ENCODE data around the gene MYO1F. TPM values are rescaled to one million over a fixed set of nuclear protein-coding genes. Genes with fewer than 3 reads are reported as not detected.

The MYO1F gene
- total RNA-seq, 2 donors from 2014 or later = 2.0 to 8.0 TPM

- no peak overlapping the region for H3K4me3 ChIP-seq
- no peaks in the 10 kb centered on the region for H3K9me3 ChIP-seq
- DNase-seq (no peak), ATAC-seq (no peak)
- H3K4me1 ChIP-seq = peaks cover 17% of the 10 kb centered on the region
- H3K36me3 ChIP-seq (replicated peaks in 1 of 2; ENCODE audit: insufficient read depth in 1 of 2, low read depth in 2 of 2) = no peaks in the 10 kb centered on the region
- no peak for TF ChIP-seq CTCF (IDR thresholded peaks at IDR 0.05)
- no peak for TF ChIP-seq POLR2A (IDR thresholded peaks at IDR 0.05)
- intact Hi-C loops (cut with DNase I) = no loop called here
- peak overlapping the region in 1 of 4 donors; percentile 100 for H3K27ac ChIP-seq
- no peaks in the 10 kb centered on the region for H3K27me3 ChIP-seq
- 61 to 75% methylated on average over 9 to 21 of the region's 22 CpGs for WGBS, 2 donors
Observed at GRCh38 chr19:8512115-8512967, 64.9 kb downstream of the MYO1F start.

GRCh38 chr19:8511573-8512101 lies 65.6 kb downstream of the MYO1F start:
- no peaks in the 10 kb centered on the region for H3K36me3 ChIP-seq (replicated peaks in 1 of 2; ENCODE audit: insufficient read depth in 1 of 2, low read depth in 2 of 2)
- no peak for TF ChIP-seq CTCF (IDR thresholded peaks at IDR 0.05)
- TF ChIP-seq POLR2A (IDR thresholded peaks at IDR 0.05) = no peak
- ATAC-seq = no peak
- 80 to 89% methylated on average over 14 to 38 of the region's 45 CpGs for WGBS, 2 donors
- no peak for DNase-seq
- no peaks in the 10 kb centered on the region for H3K27me3 ChIP-seq
- H3K4me3 ChIP-seq = no peak overlapping the region
- intact Hi-C loops (cut with DNase I) = no loop called here
- no peaks in the 10 kb centered on the region for H3K9me3 ChIP-seq
- no peak overlapping the region for H3K27ac ChIP-seq
- peaks cover 18% of the 10 kb centered on the region for H3K4me1 ChIP-seq

GRCh38 chr19:8510589-8511115 lies 66.6 kb downstream of the MYO1F start:
- DNase-seq = no peak
- Histone ChIP-seq H3K9me3 (no peaks in the 10 kb centered on the region), H3K4me1 (peaks cover 28% of the 10 kb centered on the region), H3K27me3 (no peaks in the 10 kb centered on the region), H3K36me3 (replicated peaks in 1 of 2; ENCODE audit: insufficient read depth in 1 of 2, low read depth in 2 of 2) (no peaks in the 10 kb centered on the region), H3K27ac (no peak overlapping the region), H3K4me3 (no peak overlapping the region)
- TF ChIP-seq POLR2A (IDR thresholded peaks at IDR 0.05) = no peak
- no peak for TF ChIP-seq CTCF (IDR thresholded peaks at IDR 0.05)
- 80 to 86% methylated on average over 23 to 37 of the region's 52 CpGs for WGBS, 2 donors
- no peak for ATAC-seq
- intact Hi-C loops (cut with DNase I) = no loop called here

- H3K4me3 ChIP-seq = no peak overlapping the region
- H3K36me3 ChIP-seq (replicated peaks in 1 of 2; ENCODE audit: insufficient read depth in 1 of 2, low read depth in 2 of 2) = no peaks in the 10 kb centered on the region
- H3K27ac ChIP-seq = peak overlapping the region; percentile 12 to 74 (median 52)
- TF ChIP-seq CTCF (IDR thresholded peaks at IDR 0.05) = no peak
- TF ChIP-seq POLR2A (IDR thresholded peaks at IDR 0.05) = no peak
- H3K27me3 ChIP-seq = no peaks in the 10 kb centered on the region
- 16 to 28% methylated on average over 12 to 18 of the region's 18 CpGs for WGBS, 2 donors
- no peaks in the 10 kb centered on the region for H3K9me3 ChIP-seq
- intact Hi-C loops (cut with DNase I) = loop anchor here (5.0 to 10.0 kb wide), 2 partner anchors 102 to 154 kb away; no protein-coding TSS in a partner anchor
- ATAC-seq = peak; percentile 39
- peaks cover 13% of the 10 kb centered on the region for H3K4me1 ChIP-seq
- peak; percentile 33 to 58 (median 49) for DNase-seq
Observed at GRCh38 chr19:8506402-8506957, 70.8 kb downstream of the MYO1F start.
